NCI-H2107 (cell line): Measurements from ENCODE around the gene SVEP1.
"Not testable (repeated sequence)": the region's sequence is repeated elsewhere in the genome, so short reads cannot be mapped to it uniquely, and the experiment has no call there.

Experiments
- DNase-seq: peaks from one replicate; lab custom pipeline; 2025; lab: John Stamatoyannopoulos, UW

Gene SVEP1

DNA sequence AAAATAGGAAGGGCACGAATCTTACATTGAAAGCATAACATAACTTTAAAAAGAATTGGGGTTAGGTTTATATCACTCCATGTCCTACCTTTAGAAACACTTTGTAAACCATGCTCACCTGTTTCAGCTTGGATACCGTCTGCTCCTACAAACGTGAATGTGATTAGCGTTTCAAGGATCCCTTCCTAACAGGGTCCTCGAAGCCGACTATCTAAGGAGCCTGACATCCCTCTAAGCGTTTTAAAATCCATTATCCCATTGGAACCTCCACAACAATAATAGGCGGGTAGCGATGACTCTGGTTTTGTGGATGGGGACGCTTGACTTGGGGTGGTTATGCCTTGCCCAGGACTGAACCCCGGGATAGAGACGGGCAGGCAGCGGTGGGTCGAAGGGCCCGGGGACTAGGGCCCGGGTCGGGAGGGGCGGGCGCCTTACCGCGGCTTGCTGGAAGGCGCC lies 937 bp downstream of the SVEP1 start:
- DNase-seq = no peak

DNA sequence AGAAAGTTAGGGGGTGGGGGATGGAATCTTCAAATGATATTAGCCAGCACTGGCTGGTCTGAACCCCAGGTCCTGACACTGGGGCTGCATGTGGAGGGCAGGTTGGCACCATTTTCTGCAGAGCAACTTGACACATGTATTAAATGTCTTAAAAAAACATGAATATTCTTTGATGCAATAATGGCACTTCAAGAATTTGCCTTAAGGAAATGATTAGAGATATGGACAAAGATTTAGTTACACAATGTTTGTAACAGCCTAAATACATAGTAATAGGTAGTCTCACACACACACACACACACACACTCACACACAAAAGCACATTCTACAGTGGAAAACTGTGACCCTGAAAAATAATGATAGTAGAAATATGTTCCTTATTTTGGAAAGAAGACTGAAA lies 3.6 kb downstream of the SVEP1 start:
- no peak for DNase-seq

DNA sequence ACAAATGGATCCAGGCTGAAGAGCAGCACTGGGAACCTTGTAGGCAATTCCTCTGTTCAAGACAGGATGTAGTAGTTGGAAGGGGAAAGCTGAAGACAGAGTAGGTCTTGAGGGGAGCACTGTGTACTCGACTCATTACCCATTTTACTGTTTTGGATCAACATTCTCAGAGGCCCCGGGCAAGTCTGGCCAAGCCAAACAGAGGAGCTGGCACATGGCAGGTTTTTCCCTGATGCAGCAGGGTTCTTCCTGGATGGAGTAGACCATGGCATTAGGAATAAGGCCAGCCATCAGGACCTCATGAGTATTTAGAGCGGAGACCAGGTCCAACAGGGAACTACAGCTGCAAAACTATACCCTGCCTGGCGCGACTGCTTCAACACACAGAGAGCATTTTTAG lies 4.4 kb downstream of the SVEP1 start:
- no peak for DNase-seq

DNA sequence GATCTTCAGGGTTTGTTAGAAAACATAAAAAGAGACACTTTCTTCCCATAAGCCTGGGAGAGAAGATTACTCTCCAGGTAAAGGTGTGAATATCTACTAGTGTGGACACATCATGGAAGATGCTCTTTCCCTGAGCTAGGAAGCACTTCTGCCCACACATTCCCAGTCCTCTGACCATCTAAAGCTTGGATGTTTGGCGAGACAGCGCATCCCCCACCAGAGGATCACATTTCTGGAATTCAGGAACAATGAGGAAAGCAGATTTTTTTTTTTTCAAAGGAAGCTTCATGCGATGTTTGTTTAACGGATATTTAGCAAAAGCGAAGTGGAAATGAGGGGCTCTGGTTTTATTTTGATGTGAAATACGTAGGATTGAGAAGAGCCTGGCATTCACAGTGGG lies 6.2 kb downstream of the SVEP1 start:
- DNase-seq = no peak

DNA sequence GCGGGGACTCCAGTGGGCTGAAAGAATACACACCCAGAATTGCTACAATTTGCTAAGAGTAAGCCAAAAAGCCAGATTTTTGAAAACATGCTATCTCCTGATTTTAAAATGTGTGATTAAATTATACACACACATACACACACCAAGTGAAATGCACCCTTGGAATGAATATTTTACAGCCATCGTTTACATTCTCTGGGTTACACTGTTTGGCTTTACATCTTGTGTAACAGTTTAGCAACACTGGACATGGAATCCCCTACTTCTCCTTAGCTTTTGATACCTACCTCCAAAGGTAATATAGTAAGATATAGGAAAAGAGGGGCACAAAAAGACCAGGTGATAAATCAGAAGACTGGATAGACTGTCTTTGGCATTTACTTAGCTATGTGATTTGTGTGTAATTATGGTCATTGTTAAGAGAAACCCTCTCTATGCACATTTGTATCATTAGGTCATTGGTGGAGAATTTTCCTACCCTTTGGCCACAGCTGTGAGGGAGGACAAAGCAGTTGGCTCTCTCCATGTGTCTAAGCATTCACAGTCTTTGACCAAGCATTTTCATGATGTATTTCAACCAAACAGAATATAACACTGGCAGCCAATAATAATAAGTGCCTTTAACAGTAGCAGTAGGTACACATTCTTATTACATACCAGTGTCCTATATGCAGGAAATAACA lies 7.6 kb downstream of the SVEP1 start:
- no peak for DNase-seq

DNA sequence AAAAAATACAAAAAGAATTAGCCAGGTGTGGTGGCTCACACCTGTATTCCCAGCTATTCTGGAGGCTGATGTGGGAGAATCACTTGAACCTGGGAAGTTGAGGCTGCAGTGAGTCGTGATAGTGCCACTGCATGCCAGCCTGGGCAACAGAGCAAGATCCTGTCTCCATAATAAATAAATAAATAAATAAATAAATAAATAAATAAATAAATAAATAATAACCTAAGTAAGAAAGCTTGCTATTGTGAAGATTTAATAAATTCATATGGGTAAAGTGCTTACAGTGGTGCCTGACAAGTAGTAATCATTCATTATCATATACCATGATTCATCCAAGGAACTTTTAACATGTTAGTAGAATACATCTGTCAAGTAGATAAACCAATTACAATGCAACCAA lies 13.4 kb downstream of the SVEP1 start:
- DNase-seq = no peak

DNA sequence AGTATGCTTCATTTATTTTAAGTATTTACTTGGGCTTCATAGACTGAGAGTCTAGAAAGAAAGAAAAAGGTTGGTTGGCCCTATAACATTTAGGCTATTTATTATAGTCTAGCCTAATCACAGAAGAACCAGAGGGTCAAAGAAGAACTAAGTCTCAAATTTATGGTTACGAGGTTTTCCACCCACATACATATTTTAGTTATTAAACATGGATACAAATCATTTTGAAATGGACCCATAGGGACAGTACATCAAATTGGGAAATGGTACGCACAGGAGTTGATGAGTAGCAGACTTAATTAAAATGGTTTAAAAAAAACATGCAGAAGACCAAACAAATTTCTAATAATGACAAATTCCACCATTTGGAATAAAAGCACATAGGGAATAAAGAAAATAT lies 17.7 kb downstream of the SVEP1 start:
- DNase-seq = no peak

DNA sequence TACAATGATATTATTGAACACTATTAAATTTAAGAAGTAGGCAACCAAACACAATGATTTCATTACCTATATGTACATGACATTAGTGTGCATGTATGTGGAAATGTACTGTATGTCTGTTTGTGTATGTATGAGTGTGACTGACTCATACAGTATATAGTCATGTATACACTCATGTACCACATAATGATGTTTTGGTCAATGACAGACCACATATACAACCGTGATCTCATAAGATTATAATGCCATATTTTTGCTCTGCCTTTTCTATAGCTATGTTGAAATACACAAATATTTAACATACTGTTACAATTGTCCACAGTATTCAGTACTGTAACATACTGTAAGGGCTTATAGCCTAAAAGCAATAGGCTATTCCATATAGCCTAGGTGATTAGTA lies 19.7 kb downstream of the SVEP1 start:
- DNase-seq = no peak

DNA sequence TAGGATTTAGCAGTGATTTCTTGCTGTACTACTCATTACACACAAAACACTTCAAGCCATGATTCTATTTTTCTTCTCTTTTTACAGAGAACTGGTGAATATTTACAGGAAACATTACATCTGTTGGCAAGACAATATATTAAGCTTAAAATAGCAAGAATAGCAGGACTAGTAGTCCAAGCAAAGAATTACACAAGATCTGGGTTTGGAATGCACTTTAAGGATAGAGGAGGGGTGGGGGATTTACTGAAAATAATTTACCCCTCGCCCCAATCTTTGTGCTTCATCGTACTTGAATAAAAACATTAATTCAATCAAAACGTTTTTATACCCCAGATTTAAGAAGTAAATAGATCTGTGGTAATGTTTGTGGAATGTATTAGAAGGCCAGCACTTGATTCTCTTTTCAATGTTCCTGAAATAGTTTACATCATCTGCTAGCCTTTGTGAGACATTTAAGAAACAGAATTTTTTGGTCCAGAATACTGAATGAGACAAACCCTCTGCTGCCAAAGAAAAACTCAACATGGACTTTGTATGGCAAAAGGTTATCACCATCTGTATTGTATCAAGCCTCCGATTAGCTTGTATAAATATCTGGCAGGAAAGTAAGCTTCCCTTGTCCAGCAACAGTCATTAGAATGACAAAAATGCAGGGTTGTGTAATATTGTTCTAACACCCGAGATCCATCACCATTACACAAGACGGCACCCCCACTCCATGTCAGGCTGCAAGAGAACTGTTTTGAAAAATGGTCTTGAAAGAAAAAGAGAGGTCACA lies 23.8 kb downstream of the SVEP1 start:
- DNase-seq = no peak

DNA sequence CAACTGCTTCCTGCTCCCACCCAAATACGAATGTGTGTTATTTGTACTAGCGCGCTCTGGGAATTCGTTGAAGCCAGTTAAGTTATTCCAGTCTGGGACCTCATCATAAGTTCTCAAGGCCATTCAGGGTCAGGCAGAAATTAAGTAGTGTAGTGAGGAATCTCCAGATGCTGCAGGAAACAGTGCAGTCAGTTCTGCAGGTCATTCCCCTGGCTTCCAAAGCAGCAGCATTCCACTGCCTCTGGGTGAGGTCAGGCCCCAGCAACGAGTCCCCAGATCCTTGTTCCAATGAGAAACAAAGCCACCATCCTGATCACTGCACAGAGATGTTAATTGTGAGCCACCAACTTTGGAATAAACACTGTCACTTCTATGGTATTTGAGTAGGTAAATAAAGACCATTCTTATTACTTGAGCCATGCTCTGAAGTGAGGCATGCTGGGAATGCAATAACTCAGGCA lies 33.1 kb downstream of the SVEP1 start:
- DNase-seq = no peak

DNA sequence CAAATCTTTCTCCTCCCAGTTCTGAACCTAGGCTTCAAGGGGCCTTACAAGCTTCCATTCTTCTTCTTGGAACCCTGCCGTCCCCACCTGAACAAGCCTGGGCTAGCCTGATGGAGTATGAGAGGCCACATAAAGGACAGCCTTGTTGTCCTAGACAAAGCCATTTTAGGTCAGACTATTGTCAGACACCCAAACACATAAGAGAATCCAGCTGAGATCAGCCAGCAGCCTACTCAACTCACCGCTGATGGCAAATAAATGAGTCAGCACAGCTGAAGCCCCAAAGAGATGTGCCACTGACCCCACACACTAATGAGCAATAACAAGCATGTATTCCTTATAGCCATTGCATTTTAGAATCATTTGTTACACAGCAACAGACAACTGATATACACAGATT lies 33.8 kb downstream of the SVEP1 start:
- DNase-seq = no peak

DNA sequence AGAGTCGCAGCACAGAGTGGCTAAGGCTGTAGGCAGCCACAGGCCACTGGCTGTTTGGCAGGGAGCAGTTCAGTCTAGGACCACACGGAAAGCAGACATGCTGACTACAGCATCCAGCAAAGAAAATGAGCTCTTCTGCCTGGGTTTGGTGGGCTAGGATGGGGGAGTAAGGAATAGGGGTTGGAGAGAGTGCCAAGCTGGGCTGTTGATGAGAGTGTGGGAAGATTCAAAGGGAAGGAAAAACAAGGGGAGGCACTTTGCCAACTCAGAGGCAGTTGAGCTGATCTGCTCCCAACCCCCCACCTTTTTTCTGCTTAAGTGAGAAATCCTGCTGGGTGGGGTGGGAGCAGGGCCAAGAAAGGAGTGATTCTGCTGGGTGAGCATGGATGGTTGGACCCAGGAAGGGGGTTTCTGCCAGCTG lies 35.9 kb downstream of the SVEP1 start:
- no peak for DNase-seq

DNA sequence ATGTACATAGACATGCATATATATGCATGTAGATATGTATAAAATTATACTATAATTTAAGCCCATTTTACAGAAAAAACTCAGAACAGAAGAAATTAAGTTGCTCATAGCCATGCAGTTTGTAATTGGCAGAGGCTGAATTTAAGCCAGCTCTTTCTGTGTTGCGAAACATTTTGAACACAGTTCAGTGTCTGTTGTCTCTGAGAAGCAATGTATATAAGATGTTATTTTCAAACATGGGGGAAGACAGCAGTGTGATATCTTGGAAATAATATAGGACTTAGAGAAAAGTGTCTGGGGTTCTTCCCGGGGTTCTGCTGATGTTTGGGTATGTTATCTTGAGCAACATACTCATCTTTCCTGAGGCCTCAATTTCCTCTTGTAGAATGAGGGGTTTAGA lies 37.6 kb downstream of the SVEP1 start:
- no peak for DNase-seq

DNA sequence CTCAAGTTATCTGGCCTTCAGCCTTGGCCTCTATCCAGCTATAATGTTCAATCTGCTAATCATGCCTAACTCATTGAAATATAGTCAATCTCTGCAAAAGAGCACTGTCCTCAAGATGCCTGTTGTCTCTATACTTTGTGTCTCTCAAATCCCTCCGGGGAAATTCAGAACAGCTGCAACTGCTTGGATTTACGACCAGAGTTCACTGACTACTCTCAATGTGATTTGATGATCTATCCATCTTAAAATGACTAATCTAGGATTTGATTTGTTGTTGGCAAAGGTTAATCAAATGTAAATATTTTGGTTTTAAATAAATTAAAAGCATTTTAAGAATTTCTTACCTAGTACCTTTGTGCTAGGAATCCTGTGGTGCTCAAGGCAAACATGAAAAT lies 40.9 kb downstream of the SVEP1 start:
- DNase-seq = no peak

DNA sequence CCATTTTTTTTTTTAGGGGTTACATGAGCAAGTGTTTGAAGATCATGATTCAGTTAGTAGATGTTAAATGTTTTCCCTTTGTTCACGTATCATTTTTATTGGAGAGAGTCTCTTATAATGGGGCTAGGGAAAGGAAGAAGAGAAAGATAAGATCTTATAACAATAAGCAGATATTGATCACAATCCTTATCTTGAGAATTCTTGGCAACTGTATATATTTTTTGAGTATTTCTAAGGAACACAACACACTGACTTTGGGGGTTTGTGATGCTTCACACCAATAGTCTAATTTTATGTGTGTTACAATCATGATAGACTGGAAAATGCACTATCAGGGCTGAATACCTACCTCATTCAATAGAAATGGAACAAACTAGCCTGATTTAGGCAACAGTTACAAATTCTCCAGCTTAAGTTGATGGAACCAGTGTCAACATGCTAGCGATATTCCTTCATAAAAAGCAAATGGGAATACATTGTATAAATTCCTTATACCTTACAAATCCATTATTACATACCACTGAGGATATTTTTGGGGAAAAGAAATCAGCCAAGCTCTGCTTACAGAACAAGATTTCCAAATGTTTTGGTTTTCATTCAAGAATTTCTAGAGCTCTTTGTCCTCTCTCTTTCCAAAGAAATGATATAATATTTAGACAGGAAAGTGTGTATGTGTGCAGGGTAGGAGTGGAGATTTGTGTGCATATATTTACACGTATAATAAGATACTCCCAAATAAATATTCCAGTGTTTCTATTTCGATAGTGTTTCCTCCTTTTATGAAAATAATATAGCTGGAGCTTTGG lies 41.5 kb downstream of the SVEP1 start:
- no peak for DNase-seq

DNA sequence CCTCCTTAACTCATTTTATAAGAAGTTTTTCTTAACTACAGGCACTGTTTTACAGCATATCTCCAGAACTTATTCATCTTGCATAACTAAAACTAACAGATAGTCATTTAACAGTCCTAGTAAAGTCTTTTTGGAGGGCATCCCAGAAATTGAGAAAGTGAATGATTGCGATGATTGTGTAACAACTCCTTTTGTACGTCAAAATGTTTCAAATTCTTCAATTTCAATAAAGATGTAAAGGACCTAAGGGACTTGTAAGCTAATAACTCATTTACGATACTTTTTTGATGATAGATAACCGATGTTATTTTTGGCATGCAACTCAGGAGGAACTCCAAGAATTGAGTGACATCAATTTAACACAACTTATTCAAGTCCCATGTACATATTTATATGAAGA lies 42.7 kb downstream of the SVEP1 start:
- DNase-seq = no peak

DNA sequence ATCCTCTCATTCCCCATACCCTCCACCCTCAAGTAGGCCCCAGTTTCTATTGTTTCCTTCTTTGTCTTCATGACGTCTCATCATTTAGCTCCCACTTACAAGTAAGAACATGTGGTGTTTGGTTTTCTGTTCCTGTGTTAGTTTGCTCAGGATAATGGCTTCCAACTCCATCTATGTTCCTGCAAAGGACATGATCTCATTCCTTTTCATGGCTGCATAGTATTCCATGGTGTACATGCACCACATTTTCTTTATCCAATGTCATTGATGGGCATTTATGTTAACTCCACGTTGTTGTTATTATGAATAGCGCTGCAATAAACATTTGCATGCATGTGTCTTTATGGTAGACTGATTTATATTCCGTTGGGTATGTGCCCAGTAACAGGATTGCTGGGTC lies 45.4 kb downstream of the SVEP1 start:
- not testable (repeated sequence) for DNase-seq

DNA sequence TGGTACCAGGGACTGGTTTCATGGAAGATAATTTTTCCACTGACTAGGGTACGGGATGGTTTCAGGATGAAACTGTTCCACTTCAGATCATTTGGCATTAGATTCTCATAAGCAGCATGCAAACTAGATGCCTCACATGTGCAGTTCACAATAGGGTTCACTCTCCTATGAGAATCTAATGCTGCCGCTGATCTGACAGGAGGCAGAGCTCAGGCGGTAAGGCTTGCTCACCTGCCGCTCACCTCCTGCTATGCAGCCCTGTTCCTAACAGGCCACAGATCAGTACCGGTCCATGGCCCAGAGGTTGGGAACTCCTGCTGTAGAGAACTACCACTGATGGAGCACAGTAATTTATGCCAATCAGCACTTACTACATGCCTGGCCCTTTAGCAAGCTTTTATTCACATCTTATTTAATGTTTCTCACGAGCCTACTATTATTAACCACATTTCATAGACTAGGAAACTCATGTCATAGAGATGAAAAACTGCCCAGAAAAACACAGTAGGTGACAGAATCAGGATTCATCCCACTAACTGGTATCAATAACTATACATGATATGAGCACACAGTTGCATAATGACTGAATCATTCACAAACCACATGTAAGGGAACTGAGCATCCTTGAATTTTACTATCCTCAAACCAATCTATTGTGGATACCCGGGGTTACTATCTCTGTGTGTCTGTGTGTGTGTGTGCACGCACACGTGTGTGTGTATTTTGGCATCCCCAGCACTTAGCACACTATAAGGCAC lies 46.5 kb downstream of the SVEP1 start:
- no peak for DNase-seq

DNA sequence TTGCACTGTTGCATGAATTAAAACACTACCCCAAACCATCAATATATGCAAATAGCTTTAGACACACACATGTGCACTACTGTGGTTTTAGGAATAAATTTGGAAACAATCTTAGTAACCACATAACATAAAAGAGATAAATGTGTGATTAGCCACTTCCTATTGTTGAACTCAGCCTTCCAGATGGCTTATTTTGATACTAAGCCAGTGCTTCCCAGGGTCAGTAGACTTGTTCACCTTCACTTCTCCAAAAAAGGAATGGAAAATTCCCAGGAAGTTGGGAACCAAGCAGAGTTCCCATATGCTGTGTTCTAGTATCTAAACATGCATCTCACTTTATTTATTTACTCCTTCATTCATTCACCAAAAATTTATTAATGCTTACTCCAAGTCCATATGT lies 47.8 kb downstream of the SVEP1 start:
- no peak for DNase-seq

DNA sequence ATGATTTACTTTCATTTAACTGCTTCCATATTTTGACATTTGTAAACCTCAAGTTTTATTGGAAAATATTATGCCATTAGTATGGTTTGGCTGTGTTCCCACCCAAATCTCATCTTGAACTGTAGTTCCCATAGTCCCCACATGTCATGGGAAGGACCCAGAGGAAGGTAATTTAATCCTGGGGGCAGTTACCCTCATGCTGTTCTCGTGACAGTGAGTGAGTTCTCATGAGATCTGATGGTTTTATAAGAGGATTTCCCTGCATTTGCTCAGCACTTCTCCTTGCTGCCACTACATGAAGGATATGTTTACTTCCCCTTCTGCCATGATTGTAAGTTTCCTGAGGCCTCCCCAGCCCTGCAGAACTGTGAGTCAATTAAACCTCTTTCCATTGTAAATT lies 48.3 kb downstream of the SVEP1 start:
- DNase-seq = not testable (repeated sequence)

DNA sequence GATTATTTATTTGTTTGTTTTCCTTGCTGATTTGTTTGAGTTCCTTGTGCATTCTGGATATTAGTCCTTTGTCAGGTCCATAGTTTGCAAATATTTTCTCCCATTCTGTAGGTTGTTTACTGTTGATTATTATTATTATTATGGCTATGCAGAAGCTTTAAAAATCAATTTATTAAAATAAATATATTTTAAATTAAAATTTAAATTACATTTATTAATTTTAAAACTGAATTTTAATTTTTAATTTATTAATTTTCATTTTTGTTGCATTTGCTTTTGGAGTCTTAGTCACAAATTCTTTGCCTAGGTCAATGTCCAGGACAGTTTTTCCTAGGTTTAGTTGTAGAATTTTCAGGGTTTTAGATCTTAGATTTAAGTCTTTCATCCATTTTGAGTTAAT lies 50.9 kb downstream of the SVEP1 start:
- no peak for DNase-seq

DNA sequence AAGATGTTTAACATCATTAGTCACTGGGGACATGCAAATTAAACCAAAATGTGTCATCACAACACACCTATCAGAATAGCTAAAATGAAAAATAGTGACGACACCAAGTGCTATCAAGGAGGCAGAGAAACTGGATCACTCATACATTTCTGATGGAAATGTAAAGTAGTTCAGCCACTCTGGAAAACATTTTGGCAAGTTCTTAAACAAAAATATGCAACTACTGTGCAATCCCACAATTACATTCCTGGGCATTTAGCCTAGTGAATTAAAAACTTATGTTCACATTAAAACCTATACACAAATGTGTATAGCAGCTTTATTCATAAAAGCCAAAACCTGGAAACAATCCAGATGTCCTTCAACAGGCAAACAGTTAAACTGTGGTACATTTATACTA lies 53.1 kb downstream of the SVEP1 start:
- DNase-seq = no peak
